GM10266 (cell line): Measurements from ENCODE around the gene ABCG8.

Source experiments
- DNase-seq: peaks from one replicate; pipeline ENCODE4 v3.0.0; 2012; ENCODE audit errors: extremely low spot score
- CTCF ChIP-seq: IDR thresholded peaks from 2 replicates; pipeline ENCODE4 v1.5.1; 2012; ENCODE audit warnings: mild to moderate bottlenecking, low read depth; ENCODE audit not compliant: control insufficient read depth, insufficient read depth; ENCODE audit errors: missing control alignments

ABCG8 gene

DNA sequence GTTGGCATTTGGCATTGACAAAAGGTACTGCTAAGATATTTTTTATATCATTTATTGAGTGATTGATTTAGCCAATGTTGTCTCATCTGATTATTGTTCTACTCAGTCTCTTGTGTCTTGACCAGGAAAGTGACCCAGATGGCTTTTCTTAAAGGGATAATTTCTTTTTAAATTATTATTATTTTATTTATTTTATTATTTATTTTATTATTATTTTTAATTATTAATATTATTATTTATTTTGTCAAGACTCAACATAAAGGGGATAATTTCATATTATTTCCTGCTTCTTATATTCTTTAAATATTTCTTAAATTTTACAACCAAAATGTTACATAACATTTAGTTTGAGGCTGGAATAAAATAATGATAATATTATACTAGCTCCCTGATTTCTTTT is 37.9 kb upstream of the ABCG8 start:
- DNase-seq = no peak
- no peak for TF ChIP-seq CTCF

DNA sequence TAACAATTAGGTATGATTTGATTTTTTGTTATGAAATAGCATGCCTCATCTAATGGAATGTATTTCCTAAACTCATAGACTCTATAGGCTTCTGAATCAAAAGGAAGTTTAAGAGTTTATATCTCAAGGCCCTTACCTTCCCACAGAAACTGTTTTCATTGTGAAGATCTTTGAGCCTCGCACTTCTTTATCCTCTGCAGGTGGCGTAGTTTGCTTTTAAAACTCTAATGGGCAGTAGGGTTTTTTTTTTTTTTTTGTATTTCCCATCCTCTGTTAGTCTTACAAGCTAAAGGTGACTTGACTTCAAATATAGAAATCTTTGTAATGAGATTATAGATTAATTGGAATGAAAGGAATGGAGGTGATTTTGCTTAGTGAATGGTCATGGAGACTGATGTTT is 36.6 kb upstream of the ABCG8 start:
- TF ChIP-seq CTCF = no peak
- no peak for DNase-seq

- no peak for TF ChIP-seq CTCF
- no peak for DNase-seq
These were observed 35.7 kb upstream of the ABCG8 start for GRCh38 chr2:43803113-43803512.

DNA sequence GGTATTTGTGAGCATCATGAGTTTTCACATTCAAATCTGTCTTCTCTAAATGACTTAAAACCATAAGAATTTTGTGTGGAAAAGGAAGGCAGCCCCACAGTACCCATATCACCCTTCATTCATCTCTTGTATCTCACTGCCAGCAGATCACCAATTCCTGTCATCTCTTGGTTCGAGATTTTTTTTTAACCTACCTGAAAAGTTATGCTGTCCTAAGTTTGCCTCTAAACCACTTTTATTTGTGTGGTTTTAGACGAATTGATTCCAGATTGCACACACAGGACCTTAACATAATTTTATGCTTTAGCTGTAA is 32.1 kb upstream of the ABCG8 start:
- no peak for TF ChIP-seq CTCF
- DNase-seq = no peak

- DNase-seq = no peak
- no peak for TF ChIP-seq CTCF
These were observed 28.3 kb upstream of the ABCG8 start for GRCh38 chr2:43810452-43810851.

DNA sequence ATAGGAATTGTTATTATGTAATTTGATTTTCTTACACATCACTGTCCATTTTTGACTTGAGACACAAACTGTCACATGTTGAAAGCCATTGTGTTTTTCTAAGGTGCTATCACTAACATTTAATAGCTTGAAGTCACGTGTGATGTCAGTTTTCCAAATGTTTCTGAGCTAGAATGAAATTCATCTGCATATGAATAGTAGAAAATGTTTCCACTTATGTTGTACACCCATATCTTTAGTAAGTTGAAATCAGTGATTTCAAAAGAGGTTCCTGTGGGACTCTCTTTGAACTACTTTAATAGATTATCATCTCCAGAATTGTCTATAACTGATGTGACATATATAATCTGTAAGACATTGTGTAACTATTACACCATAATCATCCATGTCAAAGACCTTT is 27.9 kb upstream of the ABCG8 start:
- TF ChIP-seq CTCF = no peak
- no peak for DNase-seq

DNA sequence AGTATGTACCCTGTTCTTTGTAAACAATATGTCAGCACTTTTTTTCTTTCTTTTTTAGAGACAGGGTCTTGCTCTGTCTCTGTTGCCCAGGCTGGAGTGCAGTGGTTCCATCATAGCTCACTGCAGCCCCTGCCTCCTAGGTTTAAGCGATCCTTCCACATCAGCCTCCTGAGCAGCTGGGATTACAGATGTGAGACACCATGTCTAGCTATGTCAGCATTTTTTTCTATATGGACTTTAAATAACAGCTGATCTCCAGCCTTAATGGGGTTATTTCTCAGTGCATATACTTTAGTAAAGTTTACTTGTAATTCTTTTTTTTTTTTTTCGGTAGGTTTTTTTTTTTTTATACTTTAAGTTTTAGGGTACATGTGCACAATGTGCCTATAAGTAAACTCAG is 26.8 kb upstream of the ABCG8 start:
- TF ChIP-seq CTCF = no peak
- DNase-seq = no peak
